ENCODE data around the gene GDPGP1. TPM values are rescaled to one million over a fixed set of nuclear protein-coding genes. Genes with fewer than 3 reads are reported as not detected.

The GDPGP1 gene, protein sequence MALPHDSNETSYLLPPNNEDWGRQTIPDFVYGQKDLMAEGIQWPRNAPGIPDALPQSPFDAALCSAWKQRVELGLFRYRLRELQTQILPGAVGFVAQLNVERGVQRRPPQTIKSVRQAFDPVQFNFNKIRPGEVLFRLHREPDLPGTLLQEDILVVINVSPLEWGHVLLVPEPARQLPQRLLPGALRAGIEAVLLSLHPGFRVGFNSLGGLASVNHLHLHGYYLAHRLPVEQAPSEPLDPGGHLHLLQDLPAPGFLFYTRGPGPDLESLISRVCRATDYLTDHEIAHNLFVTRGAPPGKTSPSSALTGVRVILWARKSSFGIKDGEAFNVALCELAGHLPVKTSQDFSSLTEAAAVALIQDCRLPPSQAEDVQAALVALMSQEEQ
- total RNA-seq (9.0 and 10.4 TPM in 2 replicates), polyA plus RNA-seq (8.1 and 9.3 TPM in 2 replicates), polyA minus RNA-seq (9.3 and 14.1 TPM in 2 replicates)
- total RNA-seq (2013): 5.8 TPM

DNA sequence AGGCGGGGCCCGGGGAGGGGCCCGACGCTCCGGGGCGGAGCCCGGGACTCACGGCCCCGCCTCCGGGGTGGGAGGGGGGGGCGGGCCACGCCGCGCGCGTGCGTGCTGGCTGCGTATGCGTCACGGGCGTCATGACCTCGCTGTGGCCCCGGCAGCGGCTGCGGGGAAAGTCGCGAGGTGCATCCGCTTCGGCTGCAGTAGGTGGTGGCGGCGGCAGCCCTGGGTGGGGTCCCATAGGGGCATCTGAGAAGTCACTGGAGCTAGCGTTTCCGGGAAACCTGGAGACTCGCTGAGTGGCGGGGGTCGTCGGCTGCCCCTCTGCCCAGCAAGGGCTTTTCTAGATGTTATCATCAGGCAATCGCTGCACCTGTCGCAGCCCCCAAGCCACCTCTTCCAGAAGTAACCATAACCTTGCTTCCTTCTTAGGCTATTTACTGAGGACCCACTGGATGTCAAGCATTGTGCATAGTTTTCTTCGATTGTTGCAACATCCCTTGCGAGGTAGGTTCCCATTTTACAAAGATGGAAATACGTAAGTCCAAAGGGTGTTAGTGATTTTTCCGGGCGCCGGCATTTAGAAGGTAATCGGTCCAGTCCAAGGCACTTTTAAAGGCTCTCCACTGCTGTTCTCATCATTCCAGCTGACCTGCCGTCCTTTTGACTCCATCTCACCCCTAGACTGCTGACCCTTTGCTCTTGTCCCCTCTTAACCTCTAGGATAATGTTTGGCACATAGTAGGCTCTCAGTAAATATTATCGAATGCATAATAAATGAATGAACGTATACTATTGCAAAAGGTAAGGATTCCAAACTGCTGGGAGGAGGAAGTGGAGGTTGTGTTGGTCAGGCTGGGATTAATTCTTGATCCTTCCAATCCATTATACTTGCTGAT is at the start of gene GDPGP1:
Gene GDPGP1, plus strand, starts transcription at position 114 of the 893 bp plus-strand sequence. CDS start 6,700 bp downstream, outside the sequence.
- H3K9ac ChIP-seq (ENCODE audit: low read length): peak within 1 kb of the TSS; percentile 99
- no peaks in the 10 kb centered on the region for H3K27me3 ChIP-seq (replicated peaks in 1 of 4; ENCODE audit: control extremely low read depth in 1 of 4, control insufficient read depth in 3 of 4, insufficient read depth in 4 of 4, low read length in 3 of 4)
- peak within 1 kb of the TSS; percentile 75 for H2AFZ ChIP-seq (ENCODE audit: insufficient read depth, low read depth, low read length, poor library complexity, severe bottlenecking)
- ATAC-seq (ENCODE audit: low read depth): no peak
- peak within 1 kb of the TSS; percentile 85 to 99 (median 92) for H3K4me3 ChIP-seq (ENCODE audit: control extremely low read depth in 1 of 5, extremely low read depth in 1 of 5, insufficient read depth in 1 of 5, low read depth in 2 of 5, low read length in 4 of 5)
- H3K27ac ChIP-seq (ENCODE audit: low read length in 2 of 2): peak within 1 kb of the TSS; percentile 88 to 99
- peak within 1 kb of the TSS; percentile 97 for H3K4me3 Mint-ChIP-seq
- no peaks in the 10 kb centered on the region for H3K9me3 Mint-ChIP-seq (ENCODE audit: insufficient read depth)
- H3K27me3 Mint-ChIP-seq: no peaks in the 10 kb centered on the region
- H4K20me1 ChIP-seq (ENCODE audit: control insufficient read depth, insufficient read depth, low read length, poor library complexity, severe bottlenecking): peaks cover 18% of the 10 kb centered on the region
- DNase-seq: peak; percentile 98
- under 1% methylated on average over 40 of the region's 49 CpGs for WGBS (ENCODE audit: insufficient coverage)
- peaks cover 47% of the 10 kb centered on the region for H3K4me1 Mint-ChIP-seq
- ChIA-PET POLR2A (interaction anchor here (0.8 to 4.8 kb wide), 12 partner anchors 13 to 154 kb away, joined by 3 to 56 read pairs (median 6); partner anchors contain the start of genes IQGAP1, NGRN and SEMA4B), CTCF (interaction anchor here (0.6 to 4.7 kb wide), 18 partner anchors 15 to 701 kb away, joined by 3 to 102 read pairs (median 6); partner anchors contain the start of genes NGRN, SEMA4B, TTLL13 and UNC45A)
- H3K9me3 ChIP-seq (ENCODE audit: control extremely low read depth in 1 of 3, control insufficient read depth in 2 of 3, insufficient read depth in 1 of 3, low read length in 2 of 3): no peaks in the 10 kb centered on the region
- peaks cover 25% of the 10 kb centered on the region for H3K79me2 ChIP-seq (ENCODE audit: control insufficient read depth, insufficient read depth, low read length)
- peaks cover 40 to 50% of the 10 kb centered on the region in 2 donors for H3K4me1 ChIP-seq (ENCODE audit: control insufficient read depth in 2 of 2, insufficient read depth in 2 of 2, low read length in 2 of 2)
- H3K27ac Mint-ChIP-seq: peak within 1 kb of the TSS; percentile 97
- TF ChIP-seq, protein P1, sequence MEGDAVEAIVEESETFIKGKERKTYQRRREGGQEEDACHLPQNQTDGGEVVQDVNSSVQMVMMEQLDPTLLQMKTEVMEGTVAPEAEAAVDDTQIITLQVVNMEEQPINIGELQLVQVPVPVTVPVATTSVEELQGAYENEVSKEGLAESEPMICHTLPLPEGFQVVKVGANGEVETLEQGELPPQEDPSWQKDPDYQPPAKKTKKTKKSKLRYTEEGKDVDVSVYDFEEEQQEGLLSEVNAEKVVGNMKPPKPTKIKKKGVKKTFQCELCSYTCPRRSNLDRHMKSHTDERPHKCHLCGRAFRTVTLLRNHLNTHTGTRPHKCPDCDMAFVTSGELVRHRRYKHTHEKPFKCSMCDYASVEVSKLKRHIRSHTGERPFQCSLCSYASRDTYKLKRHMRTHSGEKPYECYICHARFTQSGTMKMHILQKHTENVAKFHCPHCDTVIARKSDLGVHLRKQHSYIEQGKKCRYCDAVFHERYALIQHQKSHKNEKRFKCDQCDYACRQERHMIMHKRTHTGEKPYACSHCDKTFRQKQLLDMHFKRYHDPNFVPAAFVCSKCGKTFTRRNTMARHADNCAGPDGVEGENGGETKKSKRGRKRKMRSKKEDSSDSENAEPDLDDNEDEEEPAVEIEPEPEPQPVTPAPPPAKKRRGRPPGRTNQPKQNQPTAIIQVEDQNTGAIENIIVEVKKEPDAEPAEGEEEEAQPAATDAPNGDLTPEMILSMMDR (IDR thresholded peaks at IDR 0.05): no peak
- no peak for TF ChIP-seq EZH2 (IDR thresholded peaks at IDR 0.05; ENCODE audit: borderline replicate concordance, insufficient read depth, low read depth, low read length, poor library complexity, severe bottlenecking)
- peak within 1 kb of the TSS; percentile 90 for H3K4me2 ChIP-seq (replicated peaks; ENCODE audit: low read depth, low read length, poor library complexity, severe bottlenecking)
- intact Hi-C loops (cut with micrococcal nuclease): loop anchor here (1.0 to 5.0 kb wide), 8 partner anchors 14 to 168 kb away; partner anchors contain the start of genes IDH2, IQGAP1, NGRN and TTLL13
- peaks cover 0 to 26% of the 10 kb centered on the region in 2 experiments for H3K36me3 ChIP-seq (replicated peaks in 1 of 2; ENCODE audit: control extremely low read depth in 1 of 2, control insufficient read depth in 1 of 2, extremely low read depth in 1 of 2, insufficient read depth in 2 of 2, low read length in 1 of 2)
